Measurements from ENCODE around the gene ADAM12. TPM values are rescaled to one million over a fixed set of nuclear protein-coding genes. Genes with fewer than 3 reads are reported as not detected.

Gene ADAM12
- total RNA-seq, 1 donor from 2014 or later = 18.4 TPM

DNA sequence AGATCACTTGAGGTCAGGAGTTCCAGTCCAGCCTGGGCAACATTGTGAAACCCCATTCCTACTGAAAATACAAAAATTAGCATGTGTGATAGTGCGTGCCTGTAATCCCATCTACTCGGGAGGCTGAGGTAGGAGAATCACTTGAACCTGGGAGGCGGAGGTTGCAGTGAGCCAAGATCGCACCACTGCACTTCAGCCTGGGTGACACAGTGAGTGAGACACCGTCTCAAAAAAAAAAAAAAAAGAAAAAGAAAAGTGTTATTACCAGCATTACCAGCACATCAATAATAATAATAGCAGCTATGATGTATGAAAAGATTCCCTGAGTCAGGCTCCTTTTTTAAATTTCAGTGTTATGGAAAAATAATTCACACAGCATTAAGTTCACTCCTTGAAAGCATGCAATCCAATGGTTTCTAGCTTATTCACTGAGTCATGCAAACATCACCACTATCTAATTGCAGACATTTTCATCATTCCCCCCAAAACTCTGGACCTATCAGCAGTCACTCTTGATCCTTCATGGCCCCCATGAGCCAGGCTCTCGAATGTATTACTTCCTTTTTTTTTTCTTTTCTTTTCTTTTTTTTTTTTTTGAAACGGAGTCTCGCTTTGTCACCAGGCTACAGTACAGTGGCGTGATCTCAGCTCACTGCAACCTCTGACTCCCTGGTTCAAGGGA is 263.5 kb downstream of the ADAM12 start:
- no peak for TF ChIP-seq CTCF (IDR thresholded peaks at IDR 0.05; ENCODE audit: partially characterized antibody, unreplicated experiment)

DNA sequence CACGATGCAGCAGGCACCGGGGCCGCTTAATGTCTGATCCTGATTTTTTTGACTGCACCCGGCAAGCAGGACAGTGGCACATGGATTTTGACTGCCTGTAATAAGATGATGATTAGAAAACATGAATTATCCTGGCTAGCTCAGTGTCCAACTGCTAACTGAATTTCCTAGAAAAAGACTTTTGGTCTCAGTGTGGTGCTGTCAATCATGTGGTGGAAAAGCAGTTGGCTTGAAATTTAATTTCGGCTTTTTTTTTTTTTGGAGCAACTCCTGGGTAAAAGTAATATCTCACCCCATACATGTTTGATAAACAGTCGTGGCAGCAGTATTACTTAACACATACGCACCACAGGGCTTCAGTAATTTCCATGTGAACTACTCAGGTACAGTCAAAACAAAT is 264.2 kb downstream of the ADAM12 start:
- Mint-ChIP-seq H3K4me3 (ENCODE audit: unreplicated experiment) (no peak overlapping the region), H3K9me3 (ENCODE audit: unreplicated experiment) (peaks cover 5% of the 10 kb centered on the region), H3K27me3 (ENCODE audit: unreplicated experiment) (no peaks in the 10 kb centered on the region), H3K4me1 (ENCODE audit: low read depth, unreplicated experiment) (no peaks in the 10 kb centered on the region), H3K27ac (ENCODE audit: unreplicated experiment) (no peak overlapping the region), H3K36me3 (ENCODE audit: unreplicated experiment) (no peaks in the 10 kb centered on the region)
- no peak for DNase-seq
- no peak for TF ChIP-seq CTCF (IDR thresholded peaks at IDR 0.05; ENCODE audit: partially characterized antibody, unreplicated experiment)

More for the DNA sequence above, 263.5 kb downstream of the ADAM12 start:
- Mint-ChIP-seq H3K9me3 (ENCODE audit: unreplicated experiment) (peaks cover 5% of the 10 kb centered on the region), H3K4me1 (ENCODE audit: low read depth, unreplicated experiment) (no peaks in the 10 kb centered on the region), H3K4me3 (ENCODE audit: unreplicated experiment) (no peak overlapping the region), H3K27me3 (ENCODE audit: unreplicated experiment) (no peaks in the 10 kb centered on the region), H3K27ac (ENCODE audit: unreplicated experiment) (no peak overlapping the region), H3K36me3 (ENCODE audit: unreplicated experiment) (no peaks in the 10 kb centered on the region)
- DNase-seq = no peak

GRCh38 chr10:126123466-126123865 is 264.8 kb downstream of the ADAM12 start:
- TF ChIP-seq CTCF (IDR thresholded peaks at IDR 0.05; ENCODE audit: partially characterized antibody, unreplicated experiment) = no peak
- Mint-ChIP-seq H3K4me1 (ENCODE audit: low read depth, unreplicated experiment) (no peaks in the 10 kb centered on the region), H3K9me3 (ENCODE audit: unreplicated experiment) (peaks cover 5% of the 10 kb centered on the region), H3K4me3 (ENCODE audit: unreplicated experiment) (no peak overlapping the region), H3K27ac (ENCODE audit: unreplicated experiment) (no peak overlapping the region), H3K27me3 (ENCODE audit: unreplicated experiment) (no peaks in the 10 kb centered on the region), H3K36me3 (ENCODE audit: unreplicated experiment) (no peaks in the 10 kb centered on the region)
- no peak for DNase-seq

GRCh38 chr10:126122881-126123280 is 265.4 kb downstream of the ADAM12 start:
- TF ChIP-seq CTCF (IDR thresholded peaks at IDR 0.05; ENCODE audit: partially characterized antibody, unreplicated experiment) = no peak
- Mint-ChIP-seq H3K4me3 (ENCODE audit: unreplicated experiment) (no peak overlapping the region), H3K27me3 (ENCODE audit: unreplicated experiment) (no peaks in the 10 kb centered on the region), H3K36me3 (ENCODE audit: unreplicated experiment) (no peaks in the 10 kb centered on the region), H3K27ac (ENCODE audit: unreplicated experiment) (no peak overlapping the region), H3K9me3 (ENCODE audit: unreplicated experiment) (peaks cover 4% of the 10 kb centered on the region), H3K4me1 (ENCODE audit: low read depth, unreplicated experiment) (no peaks in the 10 kb centered on the region)
- no peak for DNase-seq

DNA sequence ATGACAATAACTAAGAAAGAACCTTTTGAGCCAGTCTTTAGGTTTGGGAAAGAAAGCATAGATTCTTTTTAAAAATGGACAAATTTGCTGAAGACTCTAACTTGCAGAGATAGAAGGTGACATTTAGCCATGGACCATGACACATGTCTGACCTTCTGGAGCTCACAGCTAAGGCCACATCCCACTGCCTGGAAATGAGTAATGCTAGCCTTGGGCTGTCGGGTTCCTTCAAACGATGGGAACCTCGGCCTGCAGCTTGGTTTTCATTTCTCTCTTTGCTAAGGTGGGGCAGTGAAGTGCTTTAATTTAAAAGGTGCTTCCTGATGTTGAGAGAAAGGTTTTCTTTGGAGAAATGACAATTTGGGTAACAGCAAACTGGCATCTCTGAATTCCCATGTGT is 268.7 kb downstream of the ADAM12 start:
- no peaks in the 10 kb centered on the region for H3K36me3 Mint-ChIP-seq (ENCODE audit: unreplicated experiment)

More for the DNA sequence above, 268.7 kb downstream of the ADAM12 start:
- TF ChIP-seq CTCF (IDR thresholded peaks at IDR 0.05; ENCODE audit: partially characterized antibody, unreplicated experiment) = no peak
- peaks cover 9% of the 10 kb centered on the region for H3K4me1 Mint-ChIP-seq (ENCODE audit: low read depth, unreplicated experiment)
- H3K4me3 Mint-ChIP-seq (ENCODE audit: unreplicated experiment) = no peak overlapping the region
- peaks cover 2% of the 10 kb centered on the region for H3K9me3 Mint-ChIP-seq (ENCODE audit: unreplicated experiment)
- no peak overlapping the region for H3K27ac Mint-ChIP-seq (ENCODE audit: unreplicated experiment)
- peaks cover 2% of the 10 kb centered on the region for H3K27me3 Mint-ChIP-seq (ENCODE audit: unreplicated experiment)
- no peak for DNase-seq

Data from glutamatergic neuron (in vitro differentiated cells).